Activated CD4-positive, alpha-beta memory T cell treated with anti-CD3 and anti-CD28 coated beads, Interleukin-2, amount 10 ng/mL, durations not matched to agents 7 days and 5 days (primary cell): ENCODE data around the gene BCL11B. TPM values are rescaled to one million over a fixed set of nuclear protein-coding genes. Genes with fewer than 3 reads are reported as not detected.

ENCODE experiments used
- CTCF ChIA-PET: fragments of 350-600 bp; sonication (Branson Sonifier 250); formaldehyde crosslinking; loops from one replicate; lab custom pipeline; 2021; ENCODE audit warnings: antibody characterized with exemption, inconsistent platforms; lab: Charles Lee
- POLR2A ChIA-PET: fragments of 350-600 bp; sonication (Branson Sonifier 250); formaldehyde crosslinking; loops from one replicate; lab custom pipeline; 2021; ENCODE audit warnings: antibody characterized with exemption; lab: Charles Lee
- DNase-seq: peaks from one replicate; pipeline ENCODE4 v3.0.0-alpha.2; 2020
- H3K27ac Mint-ChIP-seq: one replicate; pipeline ENCODE4 v1.8.0; 2021; ENCODE audit warnings: mild to moderate bottlenecking, mixed read lengths
- H3K27me3 Mint-ChIP-seq: one replicate; pipeline ENCODE4 v1.8.0; 2021; ENCODE audit warnings: mixed read lengths
- H3K36me3 Mint-ChIP-seq: one replicate; pipeline ENCODE4 v1.8.0; 2021; ENCODE audit warnings: low read depth, mixed read lengths
- H3K4me1 Mint-ChIP-seq: one replicate; pipeline ENCODE4 v1.8.0; 2021; ENCODE audit warnings: mixed read lengths
- H3K4me3 Mint-ChIP-seq: one replicate; pipeline ENCODE4 v1.8.0; 2021; ENCODE audit warnings: mild to moderate bottlenecking, mixed read lengths
- H3K9me3 Mint-ChIP-seq: one replicate; pipeline ENCODE4 v1.8.0; 2021; ENCODE audit warnings: mixed read lengths
- total RNA-seq, 2 experiments: library from RNA; stranded (reverse); gene quantifications; one replicate each; pipeline ENCODE4 v1.2.3, GENCODE V29; 2021

The BCL11B gene
- total RNA-seq, 2 experiments from 2014 or later = 81.7 to 82.0 TPM

- peaks cover 2% of the 10 kb centered on the region for H3K4me1 Mint-ChIP-seq
- H3K9me3 Mint-ChIP-seq = peaks cover 9% of the 10 kb centered on the region
- no peaks in the 10 kb centered on the region for H3K27me3 Mint-ChIP-seq
- DNase-seq = peak; percentile 14
- H3K27ac Mint-ChIP-seq = no peak overlapping the region
- CTCF ChIA-PET = interaction anchor here (0.7 kb wide), 1 partner anchor 464 kb away, joined by 3 read pairs; no protein-coding TSS in a partner anchor
- H3K4me3 Mint-ChIP-seq = no peak overlapping the region
- POLR2A ChIA-PET = interaction anchor here (0.8 kb wide), 1 partner anchor 109 kb away, joined by 3 read pairs; no protein-coding TSS in a partner anchor
- H3K36me3 Mint-ChIP-seq = peaks cover 18% of the 10 kb centered on the region
Measured at GRCh38 chr14:99163446-99163845, 108.6 kb downstream of the BCL11B start.

- Mint-ChIP-seq H3K9me3 (peaks cover 9% of the 10 kb centered on the region), H3K36me3 (peaks cover 3% of the 10 kb centered on the region)
Measured at GRCh38 chr14:99159341-99160340, 112.4 kb downstream of the BCL11B start.

GRCh38 chr14:99158646-99159165 lies 113.3 kb downstream of the BCL11B start:
- ChIA-PET POLR2A (no interaction called here), CTCF (no interaction called here)
- Mint-ChIP-seq H3K27ac (no peak overlapping the region), H3K36me3 (peaks cover 3% of the 10 kb centered on the region), H3K4me3 (no peak overlapping the region), H3K9me3 (peaks cover 9% of the 10 kb centered on the region), H3K27me3 (no peaks in the 10 kb centered on the region), H3K4me1 (peaks cover 7% of the 10 kb centered on the region)
- no peak for DNase-seq

More at GRCh38 chr14:99159341-99160340, 112.4 kb downstream of the BCL11B start:
- POLR2A ChIA-PET = interaction anchor here (0.6 kb wide), 1 partner anchor 288 kb away, joined by 3 read pairs; no protein-coding TSS in a partner anchor
- Mint-ChIP-seq H3K4me3 (no peak overlapping the region), H3K27me3 (no peaks in the 10 kb centered on the region), H3K27ac (no peak overlapping the region), H3K4me1 (peaks cover 7% of the 10 kb centered on the region)
- peak; percentile 13 for DNase-seq
- CTCF ChIA-PET = interaction anchor here (0.6 kb wide), 1 partner anchor 64 kb away, joined by 6 read pairs; no protein-coding TSS in a partner anchor

GRCh38 chr14:99158150-99158549 lies 113.8 kb downstream of the BCL11B start:
- peaks cover 3% of the 10 kb centered on the region for H3K36me3 Mint-ChIP-seq
- no peak overlapping the region for H3K4me3 Mint-ChIP-seq
- H3K27ac Mint-ChIP-seq = no peak overlapping the region
- CTCF ChIA-PET = no interaction called here
- no peaks in the 10 kb centered on the region for H3K27me3 Mint-ChIP-seq
- no peak for DNase-seq
- peaks cover 9% of the 10 kb centered on the region for H3K9me3 Mint-ChIP-seq
- peaks cover 6% of the 10 kb centered on the region for H3K4me1 Mint-ChIP-seq
- POLR2A ChIA-PET = interaction anchor here (1.6 kb wide), 1 partner anchor 78 kb away, joined by 3 read pairs; no protein-coding TSS in a partner anchor

GRCh38 chr14:99157676-99158075 lies 114.3 kb downstream of the BCL11B start:
- H3K27me3 Mint-ChIP-seq = no peaks in the 10 kb centered on the region

GRCh38 chr14:99157246-99157645 lies 114.8 kb downstream of the BCL11B start:
- H3K4me1 Mint-ChIP-seq = peaks cover 6% of the 10 kb centered on the region

More at GRCh38 chr14:99157676-99158075, 114.3 kb downstream of the BCL11B start:
- POLR2A ChIA-PET = interaction anchor here (1.6 kb wide), 1 partner anchor 79 kb away, joined by 3 read pairs; no protein-coding TSS in a partner anchor
- CTCF ChIA-PET = no interaction called here
- Mint-ChIP-seq H3K9me3 (peaks cover 9% of the 10 kb centered on the region), H3K4me3 (no peak overlapping the region), H3K36me3 (peaks cover 3% of the 10 kb centered on the region), H3K27ac (no peak overlapping the region), H3K4me1 (peaks cover 6% of the 10 kb centered on the region)
- DNase-seq = no peak

GRCh38 chr14:99156814-99157213 lies 115.2 kb downstream of the BCL11B start:
- Mint-ChIP-seq H3K27me3 (no peaks in the 10 kb centered on the region), H3K9me3 (peaks cover 6% of the 10 kb centered on the region), H3K27ac (no peak overlapping the region), H3K4me3 (no peak overlapping the region), H3K36me3 (peaks cover 3% of the 10 kb centered on the region), H3K4me1 (peaks cover 6% of the 10 kb centered on the region)
- ChIA-PET POLR2A (interaction anchor here (0.6 to 1.6 kb wide), 2 partner anchors 79 to 1130 kb away, joined by 3 read pairs; no protein-coding TSS in a partner anchor), CTCF (interaction anchor here (0.6 kb wide), 1 partner anchor 93 kb away, joined by 6 read pairs; no protein-coding TSS in a partner anchor)
- DNase-seq = no peak

More at GRCh38 chr14:99157246-99157645, 114.8 kb downstream of the BCL11B start:
- POLR2A ChIA-PET = interaction anchor here (1.6 kb wide), 1 partner anchor 79 kb away, joined by 3 read pairs; no protein-coding TSS in a partner anchor
- Mint-ChIP-seq H3K9me3 (peaks cover 9% of the 10 kb centered on the region), H3K36me3 (peaks cover 3% of the 10 kb centered on the region), H3K27me3 (no peaks in the 10 kb centered on the region), H3K4me3 (no peak overlapping the region), H3K27ac (no peak overlapping the region)
- CTCF ChIA-PET = no interaction called here
- DNase-seq = no peak

GRCh38 chr14:99156090-99156425 lies 115.9 kb downstream of the BCL11B start:
- peaks cover under 1% of the 10 kb centered on the region for H3K27me3 Mint-ChIP-seq
- CTCF ChIA-PET = interaction anchor here (0.6 kb wide), 1 partner anchor 94 kb away, joined by 6 read pairs; no protein-coding TSS in a partner anchor
- peaks cover 6% of the 10 kb centered on the region for H3K4me1 Mint-ChIP-seq
- no peaks in the 10 kb centered on the region for H3K9me3 Mint-ChIP-seq
- no peak overlapping the region for H3K4me3 Mint-ChIP-seq
- POLR2A ChIA-PET = no interaction called here
- no peak for DNase-seq
- H3K36me3 Mint-ChIP-seq = no peaks in the 10 kb centered on the region
- no peak overlapping the region for H3K27ac Mint-ChIP-seq

GRCh38 chr14:99155173-99156089 lies 116.6 kb downstream of the BCL11B start:
- no peak overlapping the region for H3K27ac Mint-ChIP-seq
- H3K27me3 Mint-ChIP-seq = peaks cover 3% of the 10 kb centered on the region
- no peak for DNase-seq
- ChIA-PET POLR2A (no interaction called here), CTCF (no interaction called here)
- H3K4me1 Mint-ChIP-seq = peaks cover 6% of the 10 kb centered on the region
- H3K4me3 Mint-ChIP-seq = no peak overlapping the region
- no peaks in the 10 kb centered on the region for H3K9me3 Mint-ChIP-seq
- H3K36me3 Mint-ChIP-seq = no peaks in the 10 kb centered on the region

GRCh38 chr14:99150236-99150635 lies 121.8 kb downstream of the BCL11B start:
- Mint-ChIP-seq H3K4me3 (no peak overlapping the region), H3K27ac (no peak overlapping the region), H3K27me3 (peaks cover 3% of the 10 kb centered on the region), H3K9me3 (no peaks in the 10 kb centered on the region), H3K36me3 (no peaks in the 10 kb centered on the region), H3K4me1 (no peaks in the 10 kb centered on the region)
- ChIA-PET POLR2A (no interaction called here), CTCF (no interaction called here)
- no peak for DNase-seq

GRCh38 chr14:99148861-99149610 lies 123.0 kb downstream of the BCL11B start:
- POLR2A ChIA-PET = no interaction called here
- CTCF ChIA-PET = no interaction called here
- Mint-ChIP-seq H3K4me1 (no peaks in the 10 kb centered on the region), H3K36me3 (no peaks in the 10 kb centered on the region), H3K4me3 (no peak overlapping the region), H3K9me3 (no peaks in the 10 kb centered on the region), H3K27me3 (peaks cover 3% of the 10 kb centered on the region), H3K27ac (no peak overlapping the region)
- DNase-seq = no peak
